Memory B cell (primary cell): Measurements from ENCODE around the gene CAMK4.

Source experiments
- ATAC-seq: fragments of 150-1000 bp; cut with Tn5 transposase; 2 replicates; pipeline ENCODE4 v1.10.0; 2021; ENCODE audit warnings: low read depth, mild to moderate bottlenecking, moderate library complexity
- DNase-seq, 2 donors: peaks; one replicate each; pipeline ENCODE4 v3.0.0; 2022; ENCODE audit warnings: low spot score in 2 of 2
- H3K27ac Mint-ChIP-seq: one replicate; pipeline ENCODE4 v1.8.0; 2022; ENCODE audit warnings: mild to moderate bottlenecking, moderate library complexity, mixed read lengths
- H3K27me3 Mint-ChIP-seq: one replicate; pipeline ENCODE4 v1.8.0; 2022; ENCODE audit warnings: mixed read lengths
- H3K36me3 Mint-ChIP-seq: one replicate; pipeline ENCODE4 v1.8.0; 2022; ENCODE audit warnings: mild to moderate bottlenecking, mixed read lengths
- H3K4me1 Mint-ChIP-seq: one replicate; pipeline ENCODE4 v1.8.0; 2022; ENCODE audit warnings: mixed read lengths
- H3K4me3 Mint-ChIP-seq: one replicate; pipeline ENCODE4 v1.8.0; 2022; ENCODE audit warnings: mild to moderate bottlenecking, moderate library complexity, mixed read lengths
- H3K9me3 Mint-ChIP-seq: one replicate; pipeline ENCODE4 v1.8.0; 2022; ENCODE audit warnings: mixed read lengths

Gene CAMK4

GRCh38 chr5:111480346-111480745 is 256.2 kb downstream of the CAMK4 start:
- DNase-seq (no peak), ATAC-seq (no peak)
- Mint-ChIP-seq H3K36me3 (no peaks in the 10 kb centered on the region), H3K27ac (no peak overlapping the region), H3K4me3 (no peak overlapping the region), H3K4me1 (peaks cover 7% of the 10 kb centered on the region), H3K27me3 (peaks cover 8% of the 10 kb centered on the region), H3K9me3 (no peaks in the 10 kb centered on the region)

- Mint-ChIP-seq H3K4me3 (no peak overlapping the region), H3K9me3 (no peaks in the 10 kb centered on the region), H3K27ac (no peak overlapping the region), H3K4me1 (peaks cover 3% of the 10 kb centered on the region), H3K27me3 (no peaks in the 10 kb centered on the region), H3K36me3 (no peaks in the 10 kb centered on the region)
- no peak for ATAC-seq
- DNase-seq: no peak
These were observed 261.9 kb downstream of the CAMK4 start for GRCh38 chr5:111486055-111486454.

- H3K4me1 Mint-ChIP-seq: no peaks in the 10 kb centered on the region
- H3K27me3 Mint-ChIP-seq: no peaks in the 10 kb centered on the region
- no peak overlapping the region for H3K4me3 Mint-ChIP-seq
- DNase-seq (no peak), ATAC-seq (no peak)
- no peak overlapping the region for H3K27ac Mint-ChIP-seq
- no peaks in the 10 kb centered on the region for H3K9me3 Mint-ChIP-seq
- H3K36me3 Mint-ChIP-seq: no peaks in the 10 kb centered on the region
These were observed 262.7 kb downstream of the CAMK4 start for GRCh38 chr5:111486926-111487325.

GRCh38 chr5:111488353-111488752 is 264.2 kb downstream of the CAMK4 start:
- no peak for ATAC-seq
- H3K4me3 Mint-ChIP-seq: no peak overlapping the region
- H3K4me1 Mint-ChIP-seq: no peaks in the 10 kb centered on the region
- DNase-seq: no peak
- no peaks in the 10 kb centered on the region for H3K27me3 Mint-ChIP-seq
- no peaks in the 10 kb centered on the region for H3K36me3 Mint-ChIP-seq
- H3K27ac Mint-ChIP-seq: no peak overlapping the region
- no peaks in the 10 kb centered on the region for H3K9me3 Mint-ChIP-seq

- H3K36me3 Mint-ChIP-seq: peaks cover 4% of the 10 kb centered on the region
- no peak for DNase-seq
- no peak overlapping the region for H3K4me3 Mint-ChIP-seq
- no peaks in the 10 kb centered on the region for H3K9me3 Mint-ChIP-seq
- H3K4me1 Mint-ChIP-seq: no peaks in the 10 kb centered on the region
- H3K27ac Mint-ChIP-seq: no peak overlapping the region
- ATAC-seq: no peak
- H3K27me3 Mint-ChIP-seq: no peaks in the 10 kb centered on the region
These were observed 268.8 kb downstream of the CAMK4 start for GRCh38 chr5:111493031-111493430.

GRCh38 chr5:111494355-111494999 is 270.3 kb downstream of the CAMK4 start:
- Mint-ChIP-seq H3K27ac (no peak overlapping the region), H3K27me3 (no peaks in the 10 kb centered on the region), H3K4me3 (no peak overlapping the region), H3K36me3 (peaks cover 6% of the 10 kb centered on the region), H3K9me3 (no peaks in the 10 kb centered on the region), H3K4me1 (no peaks in the 10 kb centered on the region)
- no peak for DNase-seq
- ATAC-seq: no peak

GRCh38 chr5:111495159-111495558 is 271.0 kb downstream of the CAMK4 start:
- H3K9me3 Mint-ChIP-seq: no peaks in the 10 kb centered on the region
- no peak overlapping the region for H3K27ac Mint-ChIP-seq
- H3K27me3 Mint-ChIP-seq: no peaks in the 10 kb centered on the region
- H3K36me3 Mint-ChIP-seq: peaks cover 9% of the 10 kb centered on the region
- no peak overlapping the region for H3K4me3 Mint-ChIP-seq
- ATAC-seq (no peak), DNase-seq (no peak)
- no peaks in the 10 kb centered on the region for H3K4me1 Mint-ChIP-seq

- no peak for ATAC-seq
- Mint-ChIP-seq H3K4me3 (no peak overlapping the region), H3K27me3 (no peaks in the 10 kb centered on the region), H3K4me1 (no peaks in the 10 kb centered on the region), H3K36me3 (peaks cover 15% of the 10 kb centered on the region), H3K27ac (no peak overlapping the region), H3K9me3 (no peaks in the 10 kb centered on the region)
- DNase-seq: no peak
These were observed 274.2 kb downstream of the CAMK4 start for GRCh38 chr5:111498346-111498745.

GRCh38 chr5:111502956-111503355 is 278.8 kb downstream of the CAMK4 start:
- Mint-ChIP-seq H3K27ac (no peak overlapping the region), H3K9me3 (no peaks in the 10 kb centered on the region), H3K36me3 (peaks cover 18% of the 10 kb centered on the region), H3K27me3 (no peaks in the 10 kb centered on the region), H3K4me3 (no peak overlapping the region), H3K4me1 (peaks cover 2% of the 10 kb centered on the region)
- ATAC-seq: no peak
- no peak for DNase-seq

GRCh38 chr5:111505096-111505495 is 280.9 kb downstream of the CAMK4 start:
- H3K27ac Mint-ChIP-seq: no peak overlapping the region
- H3K27me3 Mint-ChIP-seq: no peaks in the 10 kb centered on the region
- no peak for DNase-seq
- H3K4me1 Mint-ChIP-seq: peaks cover 10% of the 10 kb centered on the region
- H3K9me3 Mint-ChIP-seq: no peaks in the 10 kb centered on the region
- peaks cover 13% of the 10 kb centered on the region for H3K36me3 Mint-ChIP-seq
- no peak overlapping the region for H3K4me3 Mint-ChIP-seq
- no peak for ATAC-seq

- no peak for ATAC-seq
- H3K27me3 Mint-ChIP-seq: no peaks in the 10 kb centered on the region
- H3K4me3 Mint-ChIP-seq: no peak overlapping the region
- peak overlapping the region; percentile 6 for H3K27ac Mint-ChIP-seq
- no peaks in the 10 kb centered on the region for H3K9me3 Mint-ChIP-seq
- no peak for DNase-seq
- H3K4me1 Mint-ChIP-seq: peaks cover 14% of the 10 kb centered on the region
- H3K36me3 Mint-ChIP-seq: peaks cover 6% of the 10 kb centered on the region
These were observed 283.1 kb downstream of the CAMK4 start for GRCh38 chr5:111507276-111507675.

- H3K4me3 Mint-ChIP-seq: no peak overlapping the region
- peaks cover 6% of the 10 kb centered on the region for H3K36me3 Mint-ChIP-seq
- ATAC-seq: no peak
- H3K27me3 Mint-ChIP-seq: no peaks in the 10 kb centered on the region
- no peak for DNase-seq
- no peak overlapping the region for H3K27ac Mint-ChIP-seq
- H3K4me1 Mint-ChIP-seq: peaks cover 18% of the 10 kb centered on the region
- H3K9me3 Mint-ChIP-seq: no peaks in the 10 kb centered on the region
These were observed 284.9 kb downstream of the CAMK4 start for GRCh38 chr5:111509119-111509518.

- peak overlapping the region; percentile 100 for H3K4me3 Mint-ChIP-seq
- no peaks in the 10 kb centered on the region for H3K9me3 Mint-ChIP-seq
- peak overlapping the region; percentile 94 for H3K27ac Mint-ChIP-seq
- no peaks in the 10 kb centered on the region for H3K27me3 Mint-ChIP-seq
- ATAC-seq (no peak), DNase-seq (no peak)
- H3K4me1 Mint-ChIP-seq: peaks cover 18% of the 10 kb centered on the region
- H3K36me3 Mint-ChIP-seq: no peaks in the 10 kb centered on the region
These were observed 287.1 kb downstream of the CAMK4 start for GRCh38 chr5:111511174-111511830.

- Mint-ChIP-seq H3K4me3 (peak overlapping the region; percentile 100), H3K36me3 (no peaks in the 10 kb centered on the region), H3K9me3 (no peaks in the 10 kb centered on the region), H3K27me3 (no peaks in the 10 kb centered on the region), H3K4me1 (peaks cover 18% of the 10 kb centered on the region), H3K27ac (peak overlapping the region; percentile 94)
- DNase-seq (no peak), ATAC-seq (no peak)
These were observed 287.7 kb downstream of the CAMK4 start for GRCh38 chr5:111511831-111512374.
